Breast epithelium (tissue), 4 donors: ENCODE data around the gene OPN1LW. TPM values are rescaled to one million over a fixed set of nuclear protein-coding genes. Genes with fewer than 3 reads are reported as not detected.
A peak's percentile ranks its signal among the peaks of the same experiment; 100 is the strongest.

Source experiments
- DNase-seq, 2 donors: peaks; one replicate each; pipeline ENCODE4 v3.0.0-alpha.2; 2019; ENCODE audit warnings: low spot score in 2 of 2
- H3K27ac ChIP-seq, 2 donors: fragments of 200-600 bp; sonication (generic) in 1 of 2; one replicate each; pipeline ENCODE4 v1.5.1; 2016 to 2019; ENCODE audit warnings: mild to moderate bottlenecking in 1 of 2
- H3K27me3 ChIP-seq, 2 donors: fragments of 200-600 bp; sonication (generic) in 1 of 2; one replicate each; pipeline versions ENCODE4 v1.5.1 to v1.6.0; 2017 to 2019; ENCODE audit warnings: control low read depth in 1 of 2, mild to moderate bottlenecking in 1 of 2
- H3K36me3 ChIP-seq: fragments of 200-600 bp; one replicate; pipeline ENCODE4 v1.5.1; 2019
- H3K4me1 ChIP-seq, 2 donors: fragments of 200-600 bp; sonication (generic); one replicate each; pipeline ENCODE4 v1.5.1; 2016 to 2019; ENCODE audit warnings: control low read depth in 1 of 2
- H3K4me3 ChIP-seq, 3 donors: fragments of 200-600 bp; sonication (generic); 1 replicate in 2 of 3; 2 replicates in 1 of 3; pipeline ENCODE4 v1.5.1; 2016 to 2019; ENCODE audit warnings: mild to moderate bottlenecking in 3 of 3, moderate library complexity in 2 of 3
- H3K9me3 ChIP-seq, 2 donors: fragments of 200-600 bp; sonication (generic) in 1 of 2; one replicate each; pipeline ENCODE4 v1.5.1; 2016 to 2019; ENCODE audit warnings: control low read depth in 1 of 2
- POLR2A ChIP-seq: fragments of 450-650 bp; IDR thresholded peaks from one replicate; pipeline ENCODE4 v1.6.1; 2016; ENCODE audit warnings: antibody characterized with exemption, mild to moderate bottlenecking, moderate library complexity
- POLR2AphosphoS5 ChIP-seq, 3 donors: sonication (generic); formaldehyde crosslinking; IDR thresholded peaks; one replicate each; pipeline ENCODE4 v1.6.1; 2017; ENCODE audit warnings: antibody characterized with exemption in 3 of 3
- intact Hi-C: fragments of 100-400 bp; cut with DNase I; formaldehyde crosslinking; loops from one replicate; pipeline ENCODE4 v1.15.1; 2023; ENCODE audit warnings: low total_unique reads
- total RNA-seq, 3 donors: library from RNA; depleted of rRNA; stranded (reverse); fragments of >200 nt; gene quantifications; one replicate each; pipeline ENCODE4 v1.1.0, GENCODE V29; 2016
- TF ChIP-seq, protein P1 (sequence below), 3 donors: fragments of 450-650 bp; IDR thresholded peaks; one replicate each; pipeline ENCODE4 v1.5.1; 2016 to 2017; ENCODE audit warnings: antibody characterized with exemption in 3 of 3, mild to moderate bottlenecking in 3 of 3, moderate library complexity in 3 of 3

The OPN1LW gene
- total RNA-seq, 3 donors from 2014 or later: not detected

GRCh38 chrX:154116426-154117211, 27.4 kb upstream of the OPN1LW start:
- H3K9me3 ChIP-seq: no peaks in the 10 kb centered on the region
- intact Hi-C loops: no loop called here
- DNase-seq: peak in 1 of 2 donors; percentile 3
- TF ChIP-seq POLR2A (no peak), POLR2AphosphoS5 (IDR thresholded peaks at IDR 0.05) (no peak)
- TF ChIP-seq, protein P1, sequence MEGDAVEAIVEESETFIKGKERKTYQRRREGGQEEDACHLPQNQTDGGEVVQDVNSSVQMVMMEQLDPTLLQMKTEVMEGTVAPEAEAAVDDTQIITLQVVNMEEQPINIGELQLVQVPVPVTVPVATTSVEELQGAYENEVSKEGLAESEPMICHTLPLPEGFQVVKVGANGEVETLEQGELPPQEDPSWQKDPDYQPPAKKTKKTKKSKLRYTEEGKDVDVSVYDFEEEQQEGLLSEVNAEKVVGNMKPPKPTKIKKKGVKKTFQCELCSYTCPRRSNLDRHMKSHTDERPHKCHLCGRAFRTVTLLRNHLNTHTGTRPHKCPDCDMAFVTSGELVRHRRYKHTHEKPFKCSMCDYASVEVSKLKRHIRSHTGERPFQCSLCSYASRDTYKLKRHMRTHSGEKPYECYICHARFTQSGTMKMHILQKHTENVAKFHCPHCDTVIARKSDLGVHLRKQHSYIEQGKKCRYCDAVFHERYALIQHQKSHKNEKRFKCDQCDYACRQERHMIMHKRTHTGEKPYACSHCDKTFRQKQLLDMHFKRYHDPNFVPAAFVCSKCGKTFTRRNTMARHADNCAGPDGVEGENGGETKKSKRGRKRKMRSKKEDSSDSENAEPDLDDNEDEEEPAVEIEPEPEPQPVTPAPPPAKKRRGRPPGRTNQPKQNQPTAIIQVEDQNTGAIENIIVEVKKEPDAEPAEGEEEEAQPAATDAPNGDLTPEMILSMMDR (IDR thresholded peaks at IDR 0.05): no peak
- H3K4me1 ChIP-seq: no peaks in the 10 kb centered on the region
- H3K36me3 ChIP-seq: no peaks in the 10 kb centered on the region
- no peak overlapping the region for H3K27ac ChIP-seq
- peaks cover 0 to 27% of the 10 kb centered on the region in 2 donors for H3K27me3 ChIP-seq
- no peak overlapping the region for H3K4me3 ChIP-seq

DNA sequence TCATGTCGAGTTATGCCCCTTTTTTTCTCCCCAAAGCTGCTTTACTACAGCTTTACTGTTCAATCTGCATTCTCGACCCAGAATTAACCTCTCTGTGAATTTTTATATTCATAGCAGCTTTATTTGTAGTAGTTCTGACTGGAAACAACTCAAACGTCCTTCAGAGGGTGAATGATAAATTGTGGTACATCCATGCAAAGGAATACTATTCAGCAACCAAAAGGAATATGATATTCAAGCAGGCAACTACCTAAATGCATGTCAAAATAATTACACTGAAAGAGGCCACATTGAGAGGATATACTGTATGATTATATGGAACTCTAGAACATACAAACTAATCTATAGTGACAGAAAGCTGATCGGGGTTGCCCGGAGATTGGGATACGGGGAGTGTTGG, 26.5 kb upstream of the OPN1LW start:
- TF ChIP-seq POLR2A: no peak
- Histone ChIP-seq H3K27me3 (peaks cover 0 to 35% of the 10 kb centered on the region in 2 donors), H3K4me3 (no peak overlapping the region), H3K4me1 (no peaks in the 10 kb centered on the region), H3K9me3 (no peaks in the 10 kb centered on the region), H3K36me3 (no peaks in the 10 kb centered on the region), H3K27ac (no peak overlapping the region)
- DNase-seq: no peak
- intact Hi-C loops: no loop called here

DNA sequence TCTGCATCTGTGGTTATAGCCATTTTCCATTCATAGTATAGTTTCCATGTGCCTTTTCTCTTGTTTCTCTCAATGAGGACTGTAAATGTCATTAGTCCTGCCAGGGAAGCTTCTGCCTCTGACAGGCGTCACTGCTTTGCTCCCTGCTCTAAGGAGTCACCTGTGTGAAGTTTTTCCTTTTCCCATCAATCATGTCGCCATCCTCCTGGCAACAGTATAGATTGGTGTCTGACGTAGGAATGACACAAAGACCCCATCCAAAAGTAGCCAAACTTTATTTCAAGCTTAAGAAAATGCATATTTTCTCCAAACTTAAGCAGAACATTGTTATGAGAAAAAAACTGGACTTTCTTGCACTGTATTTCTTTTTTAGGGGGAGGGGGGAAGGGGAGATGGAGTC, 23.5 kb upstream of the OPN1LW start:
- no peak for DNase-seq

DNA sequence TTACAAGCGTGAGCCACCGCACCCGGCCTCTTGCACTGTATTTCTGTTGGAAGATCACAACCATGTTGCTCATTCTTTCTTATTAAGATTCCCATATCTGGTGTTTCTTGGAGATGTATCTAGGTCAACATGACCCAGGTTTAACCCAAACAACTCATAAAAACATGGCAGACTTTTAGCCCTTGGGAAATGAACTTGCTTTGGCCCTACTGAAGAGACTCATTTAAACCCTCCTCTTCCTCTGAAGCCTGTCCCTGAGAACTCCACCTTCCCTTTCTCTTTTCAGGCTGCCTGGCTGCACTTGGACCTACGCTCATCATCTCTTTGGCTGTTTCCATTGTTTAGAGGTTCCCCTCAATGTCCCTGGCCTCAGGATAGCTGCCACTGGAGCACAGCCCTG, 22.8 kb upstream of the OPN1LW start:
- Histone ChIP-seq H3K4me3 (no peak overlapping the region), H3K27me3 (peaks cover 0 to 48% of the 10 kb centered on the region in 2 donors), H3K27ac (peak overlapping the region; percentile 57 to 73), H3K36me3 (no peaks in the 10 kb centered on the region), H3K9me3 (no peaks in the 10 kb centered on the region), H3K4me1 (no peaks in the 10 kb centered on the region)
- intact Hi-C loops: no loop called here
- no peak for DNase-seq
- TF ChIP-seq POLR2A (no peak), POLR2AphosphoS5 (IDR thresholded peaks at IDR 0.05) (no peak)
- TF ChIP-seq, protein P1 (IDR thresholded peaks at IDR 0.05): no peak

More for the DNA sequence above, 23.5 kb upstream of the OPN1LW start:
- intact Hi-C loops: no loop called here
- Histone ChIP-seq H3K27me3 (peaks cover 0 to 45% of the 10 kb centered on the region in 2 donors), H3K36me3 (no peaks in the 10 kb centered on the region), H3K4me3 (no peak overlapping the region), H3K27ac (no peak overlapping the region), H3K9me3 (no peaks in the 10 kb centered on the region), H3K4me1 (no peaks in the 10 kb centered on the region)
- TF ChIP-seq, protein P1 (IDR thresholded peaks at IDR 0.05): no peak
- no peak for TF ChIP-seq POLR2A
- TF ChIP-seq POLR2AphosphoS5 (IDR thresholded peaks at IDR 0.05): no peak

GRCh38 chrX:154121961-154122360, 22.1 kb upstream of the OPN1LW start:
- Histone ChIP-seq H3K36me3 (no peaks in the 10 kb centered on the region), H3K27me3 (peaks cover 0 to 49% of the 10 kb centered on the region in 2 donors), H3K4me1 (no peaks in the 10 kb centered on the region), H3K4me3 (no peak overlapping the region), H3K27ac (peak overlapping the region; percentile 57 to 73), H3K9me3 (no peaks in the 10 kb centered on the region)
- DNase-seq: peak; percentile 43 to 51
- TF ChIP-seq, protein P1 (IDR thresholded peaks at IDR 0.05): no peak
- TF ChIP-seq POLR2AphosphoS5 (IDR thresholded peaks at IDR 0.05): no peak
- TF ChIP-seq POLR2A: no peak
- intact Hi-C loops: no loop called here
